ENCODE measurements around the gene PDE6B.
"Not testable (repeated sequence)": the region's sequence is repeated elsewhere in the genome, so short reads cannot be mapped to it uniquely, and the experiment has no call there.

DNA sequence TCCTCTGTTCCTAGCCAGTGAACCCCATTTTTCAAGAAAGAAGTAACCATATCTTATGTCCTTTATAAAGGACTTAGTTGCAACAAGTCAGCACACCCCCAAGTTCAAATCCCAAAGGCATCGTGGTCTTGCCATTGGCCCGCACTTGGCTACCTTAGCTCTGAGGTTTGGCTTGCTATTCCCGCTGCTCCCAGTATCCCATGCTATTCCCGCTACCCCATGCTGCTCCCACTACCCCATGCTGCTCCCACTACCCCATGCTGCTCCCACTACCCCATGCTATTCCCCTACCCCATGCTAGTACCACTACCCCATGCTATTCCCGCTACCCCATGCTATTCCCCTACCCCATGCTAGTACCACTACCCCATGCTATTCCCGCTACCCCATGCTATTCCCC lies 42.8 kb downstream of the PDE6B start:
- TF ChIP-seq, protein P1, sequence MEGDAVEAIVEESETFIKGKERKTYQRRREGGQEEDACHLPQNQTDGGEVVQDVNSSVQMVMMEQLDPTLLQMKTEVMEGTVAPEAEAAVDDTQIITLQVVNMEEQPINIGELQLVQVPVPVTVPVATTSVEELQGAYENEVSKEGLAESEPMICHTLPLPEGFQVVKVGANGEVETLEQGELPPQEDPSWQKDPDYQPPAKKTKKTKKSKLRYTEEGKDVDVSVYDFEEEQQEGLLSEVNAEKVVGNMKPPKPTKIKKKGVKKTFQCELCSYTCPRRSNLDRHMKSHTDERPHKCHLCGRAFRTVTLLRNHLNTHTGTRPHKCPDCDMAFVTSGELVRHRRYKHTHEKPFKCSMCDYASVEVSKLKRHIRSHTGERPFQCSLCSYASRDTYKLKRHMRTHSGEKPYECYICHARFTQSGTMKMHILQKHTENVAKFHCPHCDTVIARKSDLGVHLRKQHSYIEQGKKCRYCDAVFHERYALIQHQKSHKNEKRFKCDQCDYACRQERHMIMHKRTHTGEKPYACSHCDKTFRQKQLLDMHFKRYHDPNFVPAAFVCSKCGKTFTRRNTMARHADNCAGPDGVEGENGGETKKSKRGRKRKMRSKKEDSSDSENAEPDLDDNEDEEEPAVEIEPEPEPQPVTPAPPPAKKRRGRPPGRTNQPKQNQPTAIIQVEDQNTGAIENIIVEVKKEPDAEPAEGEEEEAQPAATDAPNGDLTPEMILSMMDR (IDR thresholded peaks at IDR 0.05; ENCODE audit: poor library complexity), result not testable (repeated sequence)
- not testable (repeated sequence) for TF ChIP-seq EZH2 (IDR thresholded peaks at IDR 0.05; ENCODE audit: borderline replicate concordance); EZH2phosphoT487 (IDR thresholded peaks at IDR 0.05; ENCODE audit: low read depth, severe bottlenecking, unreplicated experiment)
